ENCODE data around the gene OCRL.

- peak; percentile 53 to 75 (median 66) for TF ChIP-seq CTCF (optimal IDR thresholded peaks at IDR 0.05 in 1 of 3, IDR thresholded peaks at IDR 0.05 in 1 of 3, conservative IDR thresholded peaks at IDR 0.05 in 1 of 3; ENCODE audit: extremely low read depth in 1 of 3, insufficient read depth in 2 of 3, low read length in 3 of 3)
- TF ChIP-seq EZH2 (IDR thresholded peaks at IDR 0.05; ENCODE audit: low read length): no peak
Measured at GRCh38 chrX:129540068-129540653, at the start of gene OCRL.

All from keratinocyte (primary cell).